Natural killer cell treated with Interleukin-12 subunit alpha and Interleukin-12 subunit beta and Interleukin-15 and Interleukin-18, amount 100 ng/mL, for 72 hours (primary cell): Measurements from ENCODE around the gene CDCA4. TPM values are rescaled to one million over a fixed set of nuclear protein-coding genes. Genes with fewer than 3 reads are reported as not detected.
A peak's percentile ranks its signal among the peaks of the same experiment; 100 is the strongest.
"Not testable (repeated sequence)": the region's sequence is repeated elsewhere in the genome, so short reads cannot be mapped to it uniquely, and the experiment has no call there.

Experiments
- ATAC-seq, 2 donors: fragments of 150-1000 bp; cut with Tn5 transposase in 1 of 2; sonication (Bioruptor Pico), chemical (Tn5 transposase) in 1 of 2; 2 replicates each; pipeline ENCODE4 v1.10.0; 2021
- DNase-seq: peaks from one replicate; pipeline ENCODE4 v3.0.0; 2022; ENCODE audit warnings: low spot score
- H3K27ac Mint-ChIP-seq, 2 donors: 1 replicate in 1 of 2; 2 replicates in 1 of 2; pipeline ENCODE4 v1.8.0; 2022; ENCODE audit warnings: mixed read lengths in 2 of 2, mild to moderate bottlenecking in 1 of 2, moderate library complexity in 1 of 2
- H3K27me3 Mint-ChIP-seq, 2 donors: 1 replicate in 1 of 2; 2 replicates in 1 of 2; pipeline ENCODE4 v1.8.0; 2022; ENCODE audit warnings: mixed read lengths in 2 of 2
- H3K36me3 Mint-ChIP-seq: one replicate; pipeline ENCODE4 v1.8.0; 2022; ENCODE audit warnings: mixed read lengths
- H3K4me1 Mint-ChIP-seq, 2 donors: 1 replicate in 1 of 2; 2 replicates in 1 of 2; pipeline ENCODE4 v1.8.0; 2022; ENCODE audit warnings: low read depth in 2 of 2, mixed read lengths in 2 of 2, mild to moderate bottlenecking in 1 of 2
- H3K4me3 Mint-ChIP-seq: one replicate; pipeline ENCODE4 v1.8.0; 2022; ENCODE audit warnings: mixed read lengths
- H3K9me3 Mint-ChIP-seq: 2 replicates; pipeline ENCODE4 v1.8.0; 2022; ENCODE audit warnings: mixed read lengths
- total RNA-seq, 2 donors: library from RNA; stranded (reverse); gene quantifications; one replicate each; pipeline ENCODE4 v1.2.3, GENCODE V29; 2022

Gene CDCA4
- total RNA-seq, 2 donors from 2014 or later = 39.9 to 71.5 TPM

- H3K9me3 Mint-ChIP-seq = no peaks in the 10 kb centered on the region
- peaks cover 10 to 13% of the 10 kb centered on the region in 2 donors for H3K4me1 Mint-ChIP-seq
- peaks cover 14% of the 10 kb centered on the region for H3K36me3 Mint-ChIP-seq
- ATAC-seq = peak in 1 of 2 donors; percentile 50
- DNase-seq = no peak
- peak overlapping the region in 1 of 2 donors; percentile 63 for H3K27ac Mint-ChIP-seq
- H3K27me3 Mint-ChIP-seq = no peaks in the 10 kb centered on the region
- H3K4me3 Mint-ChIP-seq = no peak overlapping the region
Measured at GRCh38 chr14:105051182-105052109, 30.6 kb upstream of the CDCA4 start.

GRCh38 chr14:105050551-105050897 lies 29.6 kb upstream of the CDCA4 start:
- no peak overlapping the region for H3K27ac Mint-ChIP-seq
- peaks cover 14% of the 10 kb centered on the region for H3K36me3 Mint-ChIP-seq
- peaks cover 15 to 17% of the 10 kb centered on the region in 2 donors for H3K4me1 Mint-ChIP-seq
- DNase-seq (no peak), ATAC-seq (no peak)
- H3K9me3 Mint-ChIP-seq = no peaks in the 10 kb centered on the region
- no peaks in the 10 kb centered on the region for H3K27me3 Mint-ChIP-seq
- H3K4me3 Mint-ChIP-seq = no peak overlapping the region

- peaks cover 16 to 18% of the 10 kb centered on the region in 2 donors for H3K4me1 Mint-ChIP-seq
- no peak overlapping the region for H3K27ac Mint-ChIP-seq
- H3K27me3 Mint-ChIP-seq = no peaks in the 10 kb centered on the region
- ATAC-seq = no peak
- peaks cover 14% of the 10 kb centered on the region for H3K36me3 Mint-ChIP-seq
- no peak for DNase-seq
- no peak overlapping the region for H3K4me3 Mint-ChIP-seq
- no peaks in the 10 kb centered on the region for H3K9me3 Mint-ChIP-seq
Measured at GRCh38 chr14:105049753-105050550, 29.1 kb upstream of the CDCA4 start.

- H3K9me3 Mint-ChIP-seq = no peaks in the 10 kb centered on the region
- ATAC-seq (peak in 1 of 2 donors; percentile 2), DNase-seq (no peak)
- H3K4me3 Mint-ChIP-seq = no peak overlapping the region
- no peak overlapping the region for H3K27ac Mint-ChIP-seq
- H3K4me1 Mint-ChIP-seq = peaks cover 21 to 22% of the 10 kb centered on the region in 2 donors
- peaks cover 10% of the 10 kb centered on the region for H3K36me3 Mint-ChIP-seq
- H3K27me3 Mint-ChIP-seq = no peaks in the 10 kb centered on the region
Measured at GRCh38 chr14:105047283-105048016, 26.6 kb upstream of the CDCA4 start.

GRCh38 chr14:105046891-105047282 lies 26.0 kb upstream of the CDCA4 start:
- Mint-ChIP-seq H3K4me1 (peaks cover 21% of the 10 kb centered on the region in 2 donors), H3K9me3 (no peaks in the 10 kb centered on the region), H3K4me3 (no peak overlapping the region), H3K36me3 (peaks cover 9% of the 10 kb centered on the region), H3K27me3 (no peaks in the 10 kb centered on the region), H3K27ac (no peak overlapping the region)
- ATAC-seq (no peak), DNase-seq (no peak)

GRCh38 chr14:105045710-105046326 lies 24.9 kb upstream of the CDCA4 start:
- Mint-ChIP-seq H3K4me1 (peaks cover 11 to 12% of the 10 kb centered on the region in 2 donors), H3K9me3 (no peaks in the 10 kb centered on the region), H3K36me3 (no peaks in the 10 kb centered on the region), H3K4me3 (no peak overlapping the region), H3K27me3 (no peaks in the 10 kb centered on the region), H3K27ac (peak overlapping the region; percentile 27 to 53)
- peak; percentile 91 to 94 for ATAC-seq
- peak; percentile 93 for DNase-seq

- Mint-ChIP-seq H3K4me1 (peaks cover 11 to 12% of the 10 kb centered on the region in 2 donors), H3K9me3 (no peaks in the 10 kb centered on the region), H3K4me3 (no peak overlapping the region), H3K27ac (no peak overlapping the region), H3K36me3 (no peaks in the 10 kb centered on the region), H3K27me3 (no peaks in the 10 kb centered on the region)
- ATAC-seq (no peak), DNase-seq (no peak)
Measured at GRCh38 chr14:105043641-105044040, 22.8 kb upstream of the CDCA4 start.

- Mint-ChIP-seq H3K4me3 (no peak overlapping the region), H3K27me3 (no peaks in the 10 kb centered on the region), H3K27ac (no peak overlapping the region), H3K4me1 (peaks cover 11 to 12% of the 10 kb centered on the region in 2 donors), H3K36me3 (no peaks in the 10 kb centered on the region), H3K9me3 (no peaks in the 10 kb centered on the region)
- ATAC-seq (no peak), DNase-seq (no peak)
Measured at GRCh38 chr14:105042813-105043212, 21.9 kb upstream of the CDCA4 start.

GRCh38 chr14:105041841-105042765 lies 21.2 kb upstream of the CDCA4 start:
- Mint-ChIP-seq H3K27ac (no peak overlapping the region), H3K36me3 (no peaks in the 10 kb centered on the region), H3K27me3 (no peaks in the 10 kb centered on the region), H3K9me3 (no peaks in the 10 kb centered on the region), H3K4me1 (peaks cover 11 to 12% of the 10 kb centered on the region in 2 donors), H3K4me3 (no peak overlapping the region)
- DNase-seq (no peak), ATAC-seq (no peak)

GRCh38 chr14:105039458-105040205 lies 18.7 kb upstream of the CDCA4 start:
- Mint-ChIP-seq H3K27ac (no peak overlapping the region), H3K4me3 (no peak overlapping the region)
- no peak for DNase-seq

GRCh38 chr14:105035616-105036015 lies 14.7 kb upstream of the CDCA4 start:
- H3K27me3 Mint-ChIP-seq, DNase-seq, ATAC-seq, H3K36me3 Mint-ChIP-seq, H3K4me3 Mint-ChIP-seq, H3K27ac Mint-ChIP-seq, H3K9me3 Mint-ChIP-seq: not testable (repeated sequence)
- H3K4me1 Mint-ChIP-seq = peaks cover 12 to 19% of the 10 kb centered on the region in 2 donors

More at GRCh38 chr14:105039458-105040205, 18.7 kb upstream of the CDCA4 start:
- Mint-ChIP-seq H3K9me3 (no peaks in the 10 kb centered on the region), H3K4me1 (peaks cover under 1 to 2% of the 10 kb centered on the region in 2 donors), H3K27me3 (no peaks in the 10 kb centered on the region), H3K36me3 (no peaks in the 10 kb centered on the region)
- no peak for ATAC-seq
